Tibial nerve (tissue), 4 donors: ENCODE data around the gene OAS3. TPM values are rescaled to one million over a fixed set of nuclear protein-coding genes. Genes with fewer than 3 reads are reported as not detected.
"Not testable (repeated sequence)": the region's sequence is repeated elsewhere in the genome, so short reads cannot be mapped to it uniquely, and the experiment has no call there.

ENCODE experiments used
- DNase-seq, 2 donors: peaks; one replicate each; pipeline ENCODE4 v3.0.0-alpha.2; 2019; ENCODE audit warnings: low spot score in 2 of 2
- H3K27ac ChIP-seq, 4 donors: fragments of 200-600 bp; sonication (generic) in 3 of 4; one replicate each; pipeline ENCODE4 v1.5.1; 2017 to 2019; ENCODE audit warnings: mild to moderate bottlenecking in 1 of 4
- H3K27me3 ChIP-seq, 2 donors: fragments of 200-600 bp; sonication (generic) in 1 of 2; one replicate each; pipeline versions ENCODE4 v1.5.1 to v1.6.0; 2017 to 2019
- H3K36me3 ChIP-seq, 3 donors: fragments of 200-600 bp; sonication (generic); one replicate each; pipeline ENCODE4 v1.5.1; 2018 to 2019
- H3K4me1 ChIP-seq, 4 donors: fragments of 200-600 bp; sonication (generic) in 3 of 4; one replicate each; pipeline ENCODE4 v1.5.1; 2017 to 2019
- H3K4me3 ChIP-seq, 4 donors: fragments of 200-600 bp; sonication (generic) in 3 of 4; one replicate each; pipeline ENCODE4 v1.5.1; 2017 to 2019; ENCODE audit warnings: mild to moderate bottlenecking in 1 of 4, moderate library complexity in 1 of 4
- H3K9me3 ChIP-seq, 4 donors: fragments of 200-600 bp; sonication (generic) in 3 of 4; one replicate each; pipeline ENCODE4 v1.5.1; 2017 to 2019
- CTCF ChIP-seq, 5 experiments: fragments of 200-600 bp in 3 of 5; fragments of 450-650 bp in 2 of 5; sonication (generic) in 3 of 5; IDR thresholded peaks; one replicate each; pipeline ENCODE4 v1.5.1; 2016 to 2019; ENCODE audit warnings: antibody characterized with exemption in 5 of 5, mild to moderate bottlenecking in 3 of 5, moderate library complexity in 2 of 5
- EP300 ChIP-seq, 2 donors: sonication (generic); formaldehyde crosslinking; IDR thresholded peaks; one replicate each; pipeline ENCODE4 v1.6.1; 2017; ENCODE audit warnings: antibody characterized with exemption in 2 of 2, mild to moderate bottlenecking in 1 of 2
- POLR2A ChIP-seq, 2 donors: fragments of 450-650 bp; IDR thresholded peaks; one replicate each; pipeline ENCODE4 v1.6.1; 2017; ENCODE audit warnings: antibody characterized with exemption in 2 of 2, mild to moderate bottlenecking in 2 of 2, moderate library complexity in 2 of 2
- WGBS, 2 donors: methylation state at CpG; one replicate each; pipeline ENCODE4 v1.1.5; 2018; 5-methylcytosine and 5-hydroxymethylcytosine counted together
- total RNA-seq, 4 donors: library from RNA; depleted of rRNA; stranded (reverse); fragments of >200 nt; gene quantifications; one replicate each; pipeline ENCODE4 v1.1.0, GENCODE V29; 2016

OAS3 gene
- total RNA-seq, 4 donors from 2014 or later, result 5.7 to 16.5 (median 11.3) TPM

GRCh38 chr12:112916270-112916669, 22.0 kb upstream of the OAS3 start:
- Histone ChIP-seq H3K36me3 (peaks cover 0 to 83% (median 3%) of the 10 kb centered on the region in 3 donors), H3K9me3 (peaks cover 0 to 28% (median 8%) of the 10 kb centered on the region in 4 donors), H3K4me3 (no peak overlapping the region), H3K27ac (no peak overlapping the region), H3K4me1 (no peaks in the 10 kb centered on the region), H3K27me3 (no peaks in the 10 kb centered on the region)
- DNase-seq, result no peak
- WGBS, 2 donors, result 60 to 80% methylated on average over 5 of the region's 5 CpGs
- TF ChIP-seq EP300 (IDR thresholded peaks at IDR 0.05) (no peak), CTCF (IDR thresholded peaks at IDR 0.05) (no peak), POLR2A (IDR thresholded peaks at IDR 0.05) (no peak)

GRCh38 chr12:112919121-112919520, 19.2 kb upstream of the OAS3 start:
- Histone ChIP-seq H3K4me3 (no peak overlapping the region), H3K27ac (no peak overlapping the region), H3K9me3 (peaks cover 0 to 4% (median 0%) of the 10 kb centered on the region in 4 donors), H3K36me3 (peaks cover 0 to 65% (median 3%) of the 10 kb centered on the region in 3 donors), H3K27me3 (no peaks in the 10 kb centered on the region), H3K4me1 (no peaks in the 10 kb centered on the region)
- WGBS, 2 donors, result 82 to 84% methylated on average over 5 to 6 of the region's 6 CpGs
- DNase-seq, result no peak
- TF ChIP-seq CTCF (IDR thresholded peaks at IDR 0.05) (no peak), POLR2A (IDR thresholded peaks at IDR 0.05) (no peak), EP300 (IDR thresholded peaks at IDR 0.05) (no peak)

GRCh38 chr12:112924986-112925385, 13.3 kb upstream of the OAS3 start:
- TF ChIP-seq POLR2A (IDR thresholded peaks at IDR 0.05) (no peak), CTCF (IDR thresholded peaks at IDR 0.05) (no peak), EP300 (IDR thresholded peaks at IDR 0.05) (no peak)
- DNase-seq, result no peak
- no peak overlapping the region for H3K4me3 ChIP-seq
- H3K9me3 ChIP-seq, result peaks cover 0 to 12% (median 0%) of the 10 kb centered on the region in 4 donors
- H3K27me3 ChIP-seq, result no peaks in the 10 kb centered on the region
- peaks cover 0 to 9% (median 0%) of the 10 kb centered on the region in 4 donors for H3K4me1 ChIP-seq
- H3K36me3 ChIP-seq, result peaks cover 0 to 36% (median 0%) of the 10 kb centered on the region in 3 donors
- 26 to 33% methylated on average over 7 of the region's 7 CpGs for WGBS, 2 donors
- H3K27ac ChIP-seq, result peak overlapping the region in 2 of 4 donors; percentile 8 to 45

GRCh38 chr12:112926416-112927033, 11.7 kb upstream of the OAS3 start:
- not testable (repeated sequence) for H3K27ac ChIP-seq, H3K4me3 ChIP-seq, DNase-seq, H3K4me1 ChIP-seq, H3K27me3 ChIP-seq
- WGBS, 2 donors, result 63 to 64% methylated on average over 7 of the region's 7 CpGs
- H3K9me3 ChIP-seq, result peaks cover 0 to 12% (median 0%) of the 10 kb centered on the region in 4 donors
- peaks cover 0 to 22% (median 0%) of the 10 kb centered on the region in 3 donors for H3K36me3 ChIP-seq

- Histone ChIP-seq H3K4me1 (peaks cover 0 to 9% (median 0%) of the 10 kb centered on the region in 4 donors), H3K27me3 (no peaks in the 10 kb centered on the region), H3K36me3 (peaks cover 0 to 16% (median 0%) of the 10 kb centered on the region in 3 donors), H3K9me3 (peaks cover 0 to 12% (median 0%) of the 10 kb centered on the region in 4 donors), H3K27ac (no peak overlapping the region), H3K4me3 (no peak overlapping the region)
- WGBS, 2 donors, result 73 to 77% methylated on average over 3 of the region's 3 CpGs
- no peak for DNase-seq
- TF ChIP-seq CTCF (IDR thresholded peaks at IDR 0.05) (no peak), EP300 (IDR thresholded peaks at IDR 0.05) (no peak), POLR2A (IDR thresholded peaks at IDR 0.05) (no peak)
Observed at GRCh38 chr12:112927475-112927874, 10.8 kb upstream of the OAS3 start.
